ENCODE measurements around the gene EPHA2. TPM values are rescaled to one million over a fixed set of nuclear protein-coding genes. Genes with fewer than 3 reads are reported as not detected.
"Not testable (repeated sequence)": the region's sequence is repeated elsewhere in the genome, so short reads cannot be mapped to it uniquely, and the experiment has no call there.

The EPHA2 gene
- polyA plus RNA-seq, 1 experiment, result 19.1 TPM

DNA sequence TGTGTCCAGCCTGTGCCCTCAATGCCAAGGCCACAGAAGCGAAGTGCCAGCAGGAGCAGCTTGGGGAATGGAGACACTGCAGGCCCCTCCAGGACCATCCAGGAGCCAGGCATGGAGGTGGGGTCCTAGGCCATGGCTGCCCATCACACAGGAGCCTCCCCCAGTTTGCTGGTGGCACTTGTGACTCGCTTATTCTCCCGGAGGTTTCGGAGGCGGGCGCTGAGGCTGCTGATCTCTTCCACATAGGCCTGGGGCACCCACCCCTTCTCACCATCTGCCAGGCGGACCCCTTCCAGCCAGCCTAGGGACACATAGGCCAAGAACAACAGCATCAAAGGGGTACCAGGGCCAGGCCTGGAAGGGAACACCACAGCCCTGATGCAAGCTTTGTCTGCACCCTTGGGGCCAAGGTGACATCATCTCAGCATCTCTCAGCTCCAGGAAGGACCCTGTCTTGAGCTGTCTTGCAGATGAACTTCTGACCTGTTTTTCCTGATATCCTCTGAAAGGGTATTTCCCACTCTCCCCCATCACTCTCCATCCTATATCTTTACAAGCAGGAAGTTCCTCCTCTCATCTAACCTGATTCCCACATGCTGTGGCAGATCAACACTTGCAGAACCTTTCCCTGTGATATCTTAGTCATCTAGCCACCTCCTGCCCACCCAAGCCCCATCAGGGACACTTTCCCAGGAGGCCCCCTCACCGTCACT, 42.7 kb upstream of the EPHA2 start:
- ChIA-PET CTCF (no interaction called here), POLR2A (no interaction called here)
- Histone ChIP-seq H3K9me3 (ENCODE audit: control insufficient read depth, insufficient read depth, low read length) (no peaks in the 10 kb centered on the region), H3K27ac (ENCODE audit: low read depth, low read length) (no peak overlapping the region), H3K27me3 (ENCODE audit: control insufficient read depth, insufficient read depth, low read length) (no peaks in the 10 kb centered on the region), H3K4me3 (ENCODE audit: low read depth, low read length) (no peak overlapping the region)
- TF ChIP-seq, protein P1, sequence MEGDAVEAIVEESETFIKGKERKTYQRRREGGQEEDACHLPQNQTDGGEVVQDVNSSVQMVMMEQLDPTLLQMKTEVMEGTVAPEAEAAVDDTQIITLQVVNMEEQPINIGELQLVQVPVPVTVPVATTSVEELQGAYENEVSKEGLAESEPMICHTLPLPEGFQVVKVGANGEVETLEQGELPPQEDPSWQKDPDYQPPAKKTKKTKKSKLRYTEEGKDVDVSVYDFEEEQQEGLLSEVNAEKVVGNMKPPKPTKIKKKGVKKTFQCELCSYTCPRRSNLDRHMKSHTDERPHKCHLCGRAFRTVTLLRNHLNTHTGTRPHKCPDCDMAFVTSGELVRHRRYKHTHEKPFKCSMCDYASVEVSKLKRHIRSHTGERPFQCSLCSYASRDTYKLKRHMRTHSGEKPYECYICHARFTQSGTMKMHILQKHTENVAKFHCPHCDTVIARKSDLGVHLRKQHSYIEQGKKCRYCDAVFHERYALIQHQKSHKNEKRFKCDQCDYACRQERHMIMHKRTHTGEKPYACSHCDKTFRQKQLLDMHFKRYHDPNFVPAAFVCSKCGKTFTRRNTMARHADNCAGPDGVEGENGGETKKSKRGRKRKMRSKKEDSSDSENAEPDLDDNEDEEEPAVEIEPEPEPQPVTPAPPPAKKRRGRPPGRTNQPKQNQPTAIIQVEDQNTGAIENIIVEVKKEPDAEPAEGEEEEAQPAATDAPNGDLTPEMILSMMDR (IDR thresholded peaks at IDR 0.05; ENCODE audit: low read depth, low read length), result no peak
- DNase-seq (ENCODE audit: low read depth, low spot score), result no peak

DNA sequence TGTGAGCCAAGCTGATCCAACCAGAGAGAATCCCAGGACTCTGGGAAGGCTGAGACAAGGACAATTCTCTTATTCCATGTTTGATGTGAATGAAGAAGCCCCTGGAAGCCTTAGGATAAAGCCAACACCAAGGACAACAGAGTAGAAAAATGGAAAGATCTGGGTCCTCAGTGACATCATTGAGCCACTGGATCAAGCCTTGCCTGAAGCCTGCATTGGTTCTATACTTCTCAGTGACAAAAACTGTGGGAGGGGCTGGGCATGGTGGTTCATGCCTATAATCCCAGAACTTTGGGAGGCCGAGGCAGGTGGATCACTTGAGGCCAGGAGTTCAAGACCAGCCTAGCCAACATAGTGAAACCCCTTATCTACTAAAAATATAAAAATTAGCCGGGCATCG, 41.0 kb upstream of the EPHA2 start:
- Histone ChIP-seq H3K9me3 (ENCODE audit: control insufficient read depth, insufficient read depth, low read length) (no peaks in the 10 kb centered on the region), H3K27me3 (ENCODE audit: control insufficient read depth, insufficient read depth, low read length) (no peaks in the 10 kb centered on the region), H3K27ac (ENCODE audit: low read depth, low read length) (no peak overlapping the region), H3K4me3 (ENCODE audit: low read depth, low read length) (no peak overlapping the region)
- no peak for DNase-seq (ENCODE audit: low read depth, low spot score)
- TF ChIP-seq, protein P1 (IDR thresholded peaks at IDR 0.05; ENCODE audit: low read depth, low read length), result no peak
- POLR2A ChIA-PET, result no interaction called here
- CTCF ChIA-PET, result interaction anchor here (1.0 kb wide), 1 partner anchor 118 kb away, joined by 4 read pairs; no protein-coding TSS in a partner anchor

DNA sequence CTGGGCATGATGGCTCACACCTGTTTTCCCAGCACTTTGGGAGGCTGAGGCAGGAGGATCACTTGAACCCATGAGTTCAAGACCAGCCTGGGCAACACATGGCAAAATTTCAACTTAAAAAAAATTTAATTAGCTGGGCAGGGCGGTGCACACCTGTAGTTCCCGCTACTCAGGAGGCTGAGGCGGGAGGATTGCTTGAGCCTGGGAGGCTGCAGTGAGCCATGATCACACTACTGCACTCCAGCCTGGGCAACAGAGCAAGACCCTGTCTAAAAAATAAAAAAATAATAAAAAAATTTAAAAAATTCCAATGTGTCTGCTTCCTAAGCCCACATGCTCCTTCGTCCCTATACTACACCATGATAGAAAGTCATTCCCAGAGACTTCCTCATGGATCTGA, 40.3 kb upstream of the EPHA2 start:
- DNase-seq (ENCODE audit: low read depth, low spot score); POLR2A ChIA-PET; H3K9me3 ChIP-seq (ENCODE audit: control insufficient read depth, insufficient read depth, low read length); H3K27me3 ChIP-seq (ENCODE audit: control insufficient read depth, insufficient read depth, low read length); H3K4me3 ChIP-seq (ENCODE audit: low read depth, low read length); H3K27ac ChIP-seq (ENCODE audit: low read depth, low read length): not testable (repeated sequence)
- CTCF ChIA-PET, result interaction anchor here (1.0 kb wide), 1 partner anchor 117 kb away, joined by 4 read pairs; no protein-coding TSS in a partner anchor

DNA sequence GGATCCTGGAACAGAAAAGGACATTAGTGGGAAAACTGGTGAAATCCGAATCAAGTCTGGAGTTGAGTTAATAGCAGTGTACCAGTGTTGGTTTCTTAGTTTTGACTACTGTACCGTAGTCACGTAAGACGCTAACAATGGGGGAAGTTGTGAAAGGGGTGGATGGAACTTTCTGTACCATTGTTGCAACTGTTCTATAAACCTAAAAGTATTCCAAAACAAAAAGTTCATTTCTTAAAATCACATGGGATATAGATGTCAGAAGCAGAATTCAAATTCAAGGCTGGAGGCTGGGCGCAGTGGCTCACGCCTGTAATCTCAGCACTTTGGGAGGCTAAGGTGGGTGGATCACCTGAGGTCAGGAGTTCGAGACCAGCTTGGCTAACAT, 39.6 kb upstream of the EPHA2 start:
- Histone ChIP-seq H3K27me3 (ENCODE audit: control insufficient read depth, insufficient read depth, low read length) (no peaks in the 10 kb centered on the region), H3K4me3 (ENCODE audit: low read depth, low read length) (no peak overlapping the region), H3K27ac (ENCODE audit: low read depth, low read length) (no peak overlapping the region), H3K9me3 (ENCODE audit: control insufficient read depth, insufficient read depth, low read length) (no peaks in the 10 kb centered on the region)
- ChIA-PET POLR2A (no interaction called here), CTCF (no interaction called here)
- TF ChIP-seq, protein P1 (IDR thresholded peaks at IDR 0.05; ENCODE audit: low read depth, low read length), result no peak
- no peak for DNase-seq (ENCODE audit: low read depth, low spot score)

DNA sequence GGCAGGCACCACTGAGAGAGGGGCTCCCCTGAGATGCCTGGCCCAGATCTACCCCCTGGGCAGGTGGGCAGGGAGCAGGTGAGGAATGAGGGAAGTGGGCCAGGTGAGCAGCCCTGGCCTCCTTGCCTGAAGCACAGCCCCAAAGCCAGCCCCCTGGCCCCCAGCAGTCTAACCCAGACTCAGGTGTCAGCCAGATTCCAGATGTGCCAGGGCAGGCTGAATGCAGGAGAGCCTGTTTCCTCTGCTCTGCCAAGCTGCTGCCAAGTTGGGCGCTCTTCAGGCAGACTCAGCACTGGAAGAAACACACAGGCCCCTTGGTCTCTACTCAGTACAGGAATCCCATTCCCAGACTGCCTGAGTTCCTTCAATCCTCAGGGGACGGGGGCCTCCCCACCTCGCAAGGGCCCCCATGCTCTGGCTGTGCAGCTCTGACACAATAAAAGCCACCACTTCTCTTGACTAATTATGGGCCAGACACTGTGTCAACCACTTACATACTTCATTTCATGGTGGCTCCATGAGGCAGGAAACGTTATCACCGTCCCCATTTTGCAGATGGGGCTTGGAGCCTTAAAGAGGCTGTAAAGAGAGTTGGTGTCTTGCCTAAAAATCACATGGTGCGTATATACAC, 36.2 kb upstream of the EPHA2 start:
- Histone ChIP-seq H3K4me3 (ENCODE audit: low read depth, low read length) (no peak overlapping the region), H3K27ac (ENCODE audit: low read depth, low read length) (no peak overlapping the region), H3K27me3 (ENCODE audit: control insufficient read depth, insufficient read depth, low read length) (no peaks in the 10 kb centered on the region), H3K9me3 (ENCODE audit: control insufficient read depth, insufficient read depth, low read length) (no peaks in the 10 kb centered on the region)
- no peak for DNase-seq (ENCODE audit: low read depth, low spot score)
- POLR2A ChIA-PET, result no interaction called here
- TF ChIP-seq, protein P1 (IDR thresholded peaks at IDR 0.05; ENCODE audit: low read depth, low read length), result no peak
- CTCF ChIA-PET, result interaction anchor here (1.0 to 12.1 kb wide), 2 partner anchors 113 to 119 kb away, joined by 5 to 407 read pairs; partner anchors contain the start of gene FAM131C
